ENCODE measurements around the gene PYGM.

DNA sequence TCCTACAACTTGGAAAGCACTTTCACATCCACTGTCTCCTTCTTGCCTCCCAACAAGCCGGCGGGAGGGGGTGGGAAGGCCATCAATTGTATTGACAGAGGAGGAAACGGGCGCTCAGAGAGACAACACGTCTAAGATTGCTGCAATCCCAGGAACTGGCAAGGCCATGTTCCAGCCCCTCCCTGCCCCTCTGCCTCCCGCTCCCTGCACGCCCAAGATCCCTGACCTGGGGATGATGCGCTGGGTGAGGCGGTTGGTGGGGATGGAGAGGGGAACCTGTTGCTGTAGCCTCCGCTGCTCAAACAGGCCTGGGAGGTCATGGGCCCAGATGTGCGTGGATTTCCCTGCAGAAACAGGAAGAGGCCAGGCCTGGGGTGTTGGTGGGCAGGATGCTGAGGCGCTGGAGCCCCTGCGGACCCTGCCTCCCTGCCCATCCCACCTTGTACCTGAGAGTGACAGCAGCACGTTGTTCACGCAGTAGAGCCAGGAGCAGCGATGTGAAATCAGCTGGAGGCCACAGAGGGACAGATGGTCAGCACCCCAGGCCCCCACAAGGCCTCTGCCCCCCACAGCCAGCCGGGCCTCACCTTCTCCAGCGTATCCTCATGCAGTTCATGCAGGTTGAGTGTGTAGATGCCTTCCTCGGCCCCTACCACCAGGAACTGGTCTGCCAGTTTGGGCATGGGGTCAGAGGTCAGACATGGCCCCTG, 36.4 kb upstream of the PYGM start:
- TF ChIP-seq, protein P1, sequence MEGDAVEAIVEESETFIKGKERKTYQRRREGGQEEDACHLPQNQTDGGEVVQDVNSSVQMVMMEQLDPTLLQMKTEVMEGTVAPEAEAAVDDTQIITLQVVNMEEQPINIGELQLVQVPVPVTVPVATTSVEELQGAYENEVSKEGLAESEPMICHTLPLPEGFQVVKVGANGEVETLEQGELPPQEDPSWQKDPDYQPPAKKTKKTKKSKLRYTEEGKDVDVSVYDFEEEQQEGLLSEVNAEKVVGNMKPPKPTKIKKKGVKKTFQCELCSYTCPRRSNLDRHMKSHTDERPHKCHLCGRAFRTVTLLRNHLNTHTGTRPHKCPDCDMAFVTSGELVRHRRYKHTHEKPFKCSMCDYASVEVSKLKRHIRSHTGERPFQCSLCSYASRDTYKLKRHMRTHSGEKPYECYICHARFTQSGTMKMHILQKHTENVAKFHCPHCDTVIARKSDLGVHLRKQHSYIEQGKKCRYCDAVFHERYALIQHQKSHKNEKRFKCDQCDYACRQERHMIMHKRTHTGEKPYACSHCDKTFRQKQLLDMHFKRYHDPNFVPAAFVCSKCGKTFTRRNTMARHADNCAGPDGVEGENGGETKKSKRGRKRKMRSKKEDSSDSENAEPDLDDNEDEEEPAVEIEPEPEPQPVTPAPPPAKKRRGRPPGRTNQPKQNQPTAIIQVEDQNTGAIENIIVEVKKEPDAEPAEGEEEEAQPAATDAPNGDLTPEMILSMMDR (conservative IDR thresholded peaks at IDR 0.05; ENCODE audit: low read depth in 2 of 2), result no peak
- TF ChIP-seq POLR2AphosphoS5 (IDR thresholded peaks at IDR 0.05; ENCODE audit: low read depth) (no peak), EZH2phosphoT487 (IDR thresholded peaks at IDR 0.05; ENCODE audit: unreplicated experiment) (no peak), EZH2 (IDR thresholded peaks at IDR 0.05; ENCODE audit: low read depth, unreplicated experiment) (no peak), ZNF114 (CRISPR knock-in tag; IDR thresholded peaks at IDR 0.05) (no peak), CREB1 (CRISPR knock-in tag; IDR thresholded peaks at IDR 0.05; ENCODE audit: low read depth) (no peak), JUNB (IDR thresholded peaks at IDR 0.05; ENCODE audit: unreplicated experiment) (no peak), STAT1 (IDR thresholded peaks at IDR 0.05; ENCODE audit: unreplicated experiment) (no peak), NANOG (IDR thresholded peaks at IDR 0.05; ENCODE audit: borderline replicate concordance) (no peak), ZNF331 (CRISPR knock-in tag; IDR thresholded peaks at IDR 0.05; ENCODE audit: low read depth) (no peak)
- TF ChIP-seq, protein P2, sequence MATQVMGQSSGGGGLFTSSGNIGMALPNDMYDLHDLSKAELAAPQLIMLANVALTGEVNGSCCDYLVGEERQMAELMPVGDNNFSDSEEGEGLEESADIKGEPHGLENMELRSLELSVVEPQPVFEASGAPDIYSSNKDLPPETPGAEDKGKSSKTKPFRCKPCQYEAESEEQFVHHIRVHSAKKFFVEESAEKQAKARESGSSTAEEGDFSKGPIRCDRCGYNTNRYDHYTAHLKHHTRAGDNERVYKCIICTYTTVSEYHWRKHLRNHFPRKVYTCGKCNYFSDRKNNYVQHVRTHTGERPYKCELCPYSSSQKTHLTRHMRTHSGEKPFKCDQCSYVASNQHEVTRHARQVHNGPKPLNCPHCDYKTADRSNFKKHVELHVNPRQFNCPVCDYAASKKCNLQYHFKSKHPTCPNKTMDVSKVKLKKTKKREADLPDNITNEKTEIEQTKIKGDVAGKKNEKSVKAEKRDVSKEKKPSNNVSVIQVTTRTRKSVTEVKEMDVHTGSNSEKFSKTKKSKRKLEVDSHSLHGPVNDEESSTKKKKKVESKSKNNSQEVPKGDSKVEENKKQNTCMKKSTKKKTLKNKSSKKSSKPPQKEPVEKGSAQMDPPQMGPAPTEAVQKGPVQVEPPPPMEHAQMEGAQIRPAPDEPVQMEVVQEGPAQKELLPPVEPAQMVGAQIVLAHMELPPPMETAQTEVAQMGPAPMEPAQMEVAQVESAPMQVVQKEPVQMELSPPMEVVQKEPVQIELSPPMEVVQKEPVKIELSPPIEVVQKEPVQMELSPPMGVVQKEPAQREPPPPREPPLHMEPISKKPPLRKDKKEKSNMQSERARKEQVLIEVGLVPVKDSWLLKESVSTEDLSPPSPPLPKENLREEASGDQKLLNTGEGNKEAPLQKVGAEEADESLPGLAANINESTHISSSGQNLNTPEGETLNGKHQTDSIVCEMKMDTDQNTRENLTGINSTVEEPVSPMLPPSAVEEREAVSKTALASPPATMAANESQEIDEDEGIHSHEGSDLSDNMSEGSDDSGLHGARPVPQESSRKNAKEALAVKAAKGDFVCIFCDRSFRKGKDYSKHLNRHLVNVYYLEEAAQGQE (IDR thresholded peaks at IDR 0.05; ENCODE audit: unreplicated experiment), result no peak
- TF ChIP-seq, protein P3, sequence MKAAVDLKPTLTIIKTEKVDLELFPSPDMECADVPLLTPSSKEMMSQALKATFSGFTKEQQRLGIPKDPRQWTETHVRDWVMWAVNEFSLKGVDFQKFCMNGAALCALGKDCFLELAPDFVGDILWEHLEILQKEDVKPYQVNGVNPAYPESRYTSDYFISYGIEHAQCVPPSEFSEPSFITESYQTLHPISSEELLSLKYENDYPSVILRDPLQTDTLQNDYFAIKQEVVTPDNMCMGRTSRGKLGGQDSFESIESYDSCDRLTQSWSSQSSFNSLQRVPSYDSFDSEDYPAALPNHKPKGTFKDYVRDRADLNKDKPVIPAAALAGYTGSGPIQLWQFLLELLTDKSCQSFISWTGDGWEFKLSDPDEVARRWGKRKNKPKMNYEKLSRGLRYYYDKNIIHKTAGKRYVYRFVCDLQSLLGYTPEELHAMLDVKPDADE (IDR thresholded peaks at IDR 0.05), result no peak
- TF ChIP-seq, protein P4, sequence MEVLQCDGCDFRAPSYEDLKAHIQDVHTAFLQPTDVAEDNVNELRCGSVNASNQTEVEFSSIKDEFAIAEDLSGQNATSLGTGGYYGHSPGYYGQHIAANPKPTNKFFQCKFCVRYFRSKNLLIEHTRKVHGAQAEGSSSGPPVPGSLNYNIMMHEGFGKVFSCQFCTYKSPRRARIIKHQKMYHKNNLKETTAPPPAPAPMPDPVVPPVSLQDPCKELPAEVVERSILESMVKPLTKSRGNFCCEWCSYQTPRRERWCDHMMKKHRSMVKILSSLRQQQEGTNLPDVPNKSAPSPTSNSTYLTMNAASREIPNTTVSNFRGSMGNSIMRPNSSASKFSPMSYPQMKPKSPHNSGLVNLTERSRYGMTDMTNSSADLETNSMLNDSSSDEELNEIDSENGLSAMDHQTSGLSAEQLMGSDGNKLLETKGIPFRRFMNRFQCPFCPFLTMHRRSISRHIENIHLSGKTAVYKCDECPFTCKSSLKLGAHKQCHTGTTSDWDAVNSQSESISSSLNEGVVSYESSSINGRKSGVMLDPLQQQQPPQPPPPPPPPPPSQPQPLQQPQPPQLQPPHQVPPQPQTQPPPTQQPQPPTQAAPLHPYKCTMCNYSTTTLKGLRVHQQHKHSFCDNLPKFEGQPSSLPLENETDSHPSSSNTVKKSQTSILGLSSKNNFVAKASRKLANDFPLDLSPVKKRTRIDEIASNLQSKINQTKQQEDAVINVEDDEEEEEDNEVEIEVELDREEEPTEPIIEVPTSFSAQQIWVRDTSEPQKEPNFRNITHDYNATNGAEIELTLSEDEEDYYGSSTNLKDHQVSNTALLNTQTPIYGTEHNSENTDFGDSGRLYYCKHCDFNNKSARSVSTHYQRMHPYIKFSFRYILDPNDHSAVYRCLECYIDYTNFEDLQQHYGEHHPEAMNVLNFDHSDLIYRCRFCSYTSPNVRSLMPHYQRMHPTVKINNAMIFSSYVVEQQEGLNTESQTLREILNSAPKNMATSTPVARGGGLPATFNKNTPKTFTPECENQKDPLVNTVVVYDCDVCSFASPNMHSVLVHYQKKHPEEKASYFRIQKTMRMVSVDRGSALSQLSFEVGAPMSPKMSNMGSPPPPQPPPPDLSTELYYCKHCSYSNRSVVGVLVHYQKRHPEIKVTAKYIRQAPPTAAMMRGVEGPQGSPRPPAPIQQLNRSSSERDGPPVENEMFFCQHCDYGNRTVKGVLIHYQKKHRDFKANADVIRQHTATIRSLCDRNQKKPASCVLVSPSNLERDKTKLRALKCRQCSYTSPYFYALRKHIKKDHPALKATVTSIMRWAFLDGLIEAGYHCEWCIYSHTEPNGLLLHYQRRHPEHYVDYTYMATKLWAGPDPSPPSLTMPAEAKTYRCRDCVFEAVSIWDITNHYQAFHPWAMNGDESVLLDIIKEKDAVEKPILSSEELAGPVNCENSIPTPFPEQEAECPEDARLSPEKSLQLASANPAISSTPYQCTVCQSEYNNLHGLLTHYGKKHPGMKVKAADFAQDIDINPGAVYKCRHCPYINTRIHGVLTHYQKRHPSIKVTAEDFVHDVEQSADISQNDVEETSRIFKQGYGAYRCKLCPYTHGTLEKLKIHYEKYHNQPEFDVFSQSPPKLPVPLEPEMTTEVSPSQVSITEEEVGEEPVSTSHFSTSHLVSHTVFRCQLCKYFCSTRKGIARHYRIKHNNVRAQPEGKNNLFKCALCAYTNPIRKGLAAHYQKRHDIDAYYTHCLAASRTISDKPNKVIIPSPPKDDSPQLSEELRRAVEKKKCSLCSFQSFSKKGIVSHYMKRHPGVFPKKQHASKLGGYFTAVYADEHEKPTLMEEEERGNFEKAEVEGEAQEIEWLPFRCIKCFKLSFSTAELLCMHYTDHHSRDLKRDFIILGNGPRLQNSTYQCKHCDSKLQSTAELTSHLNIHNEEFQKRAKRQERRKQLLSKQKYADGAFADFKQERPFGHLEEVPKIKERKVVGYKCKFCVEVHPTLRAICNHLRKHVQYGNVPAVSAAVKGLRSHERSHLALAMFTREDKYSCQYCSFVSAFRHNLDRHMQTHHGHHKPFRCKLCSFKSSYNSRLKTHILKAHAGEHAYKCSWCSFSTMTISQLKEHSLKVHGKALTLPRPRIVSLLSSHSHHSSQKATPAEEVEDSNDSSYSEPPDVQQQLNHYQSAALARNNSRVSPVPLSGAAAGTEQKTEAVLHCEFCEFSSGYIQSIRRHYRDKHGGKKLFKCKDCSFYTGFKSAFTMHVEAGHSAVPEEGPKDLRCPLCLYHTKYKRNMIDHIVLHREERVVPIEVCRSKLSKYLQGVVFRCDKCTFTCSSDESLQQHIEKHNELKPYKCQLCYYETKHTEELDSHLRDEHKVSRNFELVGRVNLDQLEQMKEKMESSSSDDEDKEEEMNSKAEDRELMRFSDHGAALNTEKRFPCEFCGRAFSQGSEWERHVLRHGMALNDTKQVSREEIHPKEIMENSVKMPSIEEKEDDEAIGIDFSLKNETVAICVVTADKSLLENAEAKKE (CRISPR knock-in tag; IDR thresholded peaks at IDR 0.05), result no peak

Measured in GM23338 (cell line).